ENCODE measurements around the gene GGTLC2.
"Not testable (repeated sequence)": the region's sequence is repeated elsewhere in the genome, so short reads cannot be mapped to it uniquely, and the experiment has no call there.

Gene GGTLC2

GRCh38 chr22:22638313-22638712, 6.1 kb upstream of the GGTLC2 start:
- DNase-seq (ENCODE audit: low read depth in 2 of 2): not testable (repeated sequence)

- not testable (repeated sequence) for DNase-seq (ENCODE audit: low read depth in 2 of 2)
Measured at GRCh38 chr22:22642255-22642654, 2.2 kb upstream of the GGTLC2 start.

- DNase-seq (ENCODE audit: low read depth in 2 of 2): not testable (repeated sequence)
Measured at GRCh38 chr22:22645969-22646368, 1.6 kb downstream of the GGTLC2 start.

- not testable (repeated sequence) for DNase-seq (ENCODE audit: low read depth in 2 of 2)
Measured at GRCh38 chr22:22647952-22648351, 3.5 kb downstream of the GGTLC2 start.

GRCh38 chr22:22648863-22649536, 4.6 kb downstream of the GGTLC2 start:
- not testable (repeated sequence) for DNase-seq (ENCODE audit: low read depth in 2 of 2)

GRCh38 chr22:22649761-22650160, 5.3 kb downstream of the GGTLC2 start:
- DNase-seq (ENCODE audit: low read depth in 2 of 2): not testable (repeated sequence)

GRCh38 chr22:22650398-22650797, 6.0 kb downstream of the GGTLC2 start:
- not testable (repeated sequence) for DNase-seq (ENCODE audit: low read depth in 2 of 2)

- not testable (repeated sequence) for DNase-seq (ENCODE audit: low read depth in 2 of 2)
Measured at GRCh38 chr22:22650803-22651515, 6.5 kb downstream of the GGTLC2 start.

- not testable (repeated sequence) for DNase-seq (ENCODE audit: low read depth in 2 of 2)
Measured at GRCh38 chr22:22651593-22651992, 7.2 kb downstream of the GGTLC2 start.

GRCh38 chr22:22652102-22652501, 7.7 kb downstream of the GGTLC2 start:
- DNase-seq (ENCODE audit: low read depth in 2 of 2): not testable (repeated sequence)

GRCh38 chr22:22652573-22652972, 8.2 kb downstream of the GGTLC2 start:
- not testable (repeated sequence) for DNase-seq (ENCODE audit: low read depth in 2 of 2)

GRCh38 chr22:22653677-22654381, 9.4 kb downstream of the GGTLC2 start:
- not testable (repeated sequence) for DNase-seq (ENCODE audit: low read depth in 2 of 2)

- DNase-seq (ENCODE audit: low read depth in 2 of 2): no peak
Measured at GRCh38 chr22:22655452-22656290, 11.3 kb downstream of the GGTLC2 start.

GRCh38 chr22:22657712-22658111, 13.3 kb downstream of the GGTLC2 start:
- DNase-seq (ENCODE audit: low read depth in 2 of 2): no peak

- no peak for DNase-seq (ENCODE audit: low read depth in 2 of 2)
Measured at GRCh38 chr22:22661275-22661674, 16.9 kb downstream of the GGTLC2 start.

- DNase-seq (ENCODE audit: low read depth in 2 of 2): no peak
Measured at GRCh38 chr22:22662095-22662494, 17.7 kb downstream of the GGTLC2 start.

- no peak for DNase-seq (ENCODE audit: low read depth in 2 of 2)
Measured at GRCh38 chr22:22663861-22664800, 19.7 kb downstream of the GGTLC2 start.

- DNase-seq (ENCODE audit: low read depth in 2 of 2): no peak
Measured at GRCh38 chr22:22666307-22667091, 22.1 kb downstream of the GGTLC2 start.

- no peak for DNase-seq (ENCODE audit: low read depth in 2 of 2)
Measured at GRCh38 chr22:22667966-22668880, 23.8 kb downstream of the GGTLC2 start.
